Adipocyte (in vitro differentiated cells): ENCODE data around the gene DNM2.

ENCODE experiments used
- DNase-seq: peaks from one replicate; pipeline ENCODE4 v3.0.0-alpha.2; 2015; ENCODE audit warnings: low read depth
- H3K27me3 ChIP-seq: replicated peaks from 2 replicates; pipeline ENCODE4 v1.7.0; 2013; ENCODE audit warnings: mild to moderate bottlenecking, low read length, moderate library complexity; ENCODE audit not compliant: control insufficient read depth, insufficient read depth
- H3K36me3 ChIP-seq: 2 replicates; pipeline ENCODE4 v1.7.0; 2013; ENCODE audit warnings: low read length, mild to moderate bottlenecking, moderate library complexity; ENCODE audit not compliant: control insufficient read depth, insufficient read depth, severe bottlenecking
- H3K4me1 ChIP-seq: 2 replicates; pipeline ENCODE4 v1.7.0; 2013; ENCODE audit warnings: mild to moderate bottlenecking, low read length, moderate library complexity; ENCODE audit not compliant: control insufficient read depth, insufficient read depth
- H3K4me3 ChIP-seq: 2 replicates; pipeline ENCODE4 v1.7.0; 2013; ENCODE audit warnings: mild to moderate bottlenecking, low read length, moderate library complexity
- H3K9ac ChIP-seq: 2 replicates; pipeline ENCODE4 v1.7.0; 2013; ENCODE audit warnings: mild to moderate bottlenecking, low read length, moderate library complexity
- H3K9me3 ChIP-seq: 2 replicates; pipeline ENCODE4 v1.7.0; 2013; ENCODE audit warnings: mild to moderate bottlenecking, low read length, moderate library complexity; ENCODE audit not compliant: control insufficient read depth

DNM2 gene

GRCh38 chr19:10682397-10683063, 35.3 kb upstream of the DNM2 start:
- no peaks in the 10 kb centered on the region for H3K9me3 ChIP-seq
- H3K36me3 ChIP-seq: peaks cover 94% of the 10 kb centered on the region
- no peaks in the 10 kb centered on the region for H3K27me3 ChIP-seq
- peaks cover 6% of the 10 kb centered on the region for H3K4me1 ChIP-seq
- H3K4me3 ChIP-seq: no peak overlapping the region
- H3K9ac ChIP-seq: no peak overlapping the region
- no peak for DNase-seq

- H3K4me1 ChIP-seq: peaks cover 6% of the 10 kb centered on the region
- peaks cover 94% of the 10 kb centered on the region for H3K36me3 ChIP-seq
These were observed 34.8 kb upstream of the DNM2 start for GRCh38 chr19:10683064-10683426.

GRCh38 chr19:10683582-10683981, 34.3 kb upstream of the DNM2 start:
- no peak overlapping the region for H3K9ac ChIP-seq
- no peak overlapping the region for H3K4me3 ChIP-seq
- no peaks in the 10 kb centered on the region for H3K27me3 ChIP-seq
- no peak for DNase-seq
- peaks cover 6% of the 10 kb centered on the region for H3K4me1 ChIP-seq
- H3K9me3 ChIP-seq: no peaks in the 10 kb centered on the region
- H3K36me3 ChIP-seq: peaks cover 94% of the 10 kb centered on the region

More at GRCh38 chr19:10683064-10683426, 34.8 kb upstream of the DNM2 start:
- Histone ChIP-seq H3K9me3 (no peaks in the 10 kb centered on the region), H3K4me3 (no peak overlapping the region), H3K27me3 (no peaks in the 10 kb centered on the region), H3K9ac (no peak overlapping the region)
- DNase-seq: no peak

- Histone ChIP-seq H3K36me3 (peaks cover 94% of the 10 kb centered on the region), H3K4me3 (no peak overlapping the region), H3K27me3 (no peaks in the 10 kb centered on the region), H3K9me3 (no peaks in the 10 kb centered on the region), H3K4me1 (peaks cover 13% of the 10 kb centered on the region), H3K9ac (no peak overlapping the region)
- DNase-seq: no peak
These were observed 32.7 kb upstream of the DNM2 start for GRCh38 chr19:10685210-10685609.

GRCh38 chr19:10686193-10686592, 31.7 kb upstream of the DNM2 start:
- no peaks in the 10 kb centered on the region for H3K27me3 ChIP-seq
- peaks cover 94% of the 10 kb centered on the region for H3K36me3 ChIP-seq
- H3K4me1 ChIP-seq: peaks cover 16% of the 10 kb centered on the region
- H3K4me3 ChIP-seq: no peak overlapping the region
- H3K9me3 ChIP-seq: no peaks in the 10 kb centered on the region
- no peak overlapping the region for H3K9ac ChIP-seq
- no peak for DNase-seq

GRCh38 chr19:10686661-10687517, 31.0 kb upstream of the DNM2 start:
- peaks cover 16% of the 10 kb centered on the region for H3K4me1 ChIP-seq
- H3K4me3 ChIP-seq: no peak overlapping the region
- H3K36me3 ChIP-seq: peaks cover 94% of the 10 kb centered on the region
- H3K27me3 ChIP-seq: no peaks in the 10 kb centered on the region
- H3K9me3 ChIP-seq: no peaks in the 10 kb centered on the region
- no peak for DNase-seq
- H3K9ac ChIP-seq: no peak overlapping the region

GRCh38 chr19:10687518-10688288, 30.2 kb upstream of the DNM2 start:
- peaks cover 16% of the 10 kb centered on the region for H3K4me1 ChIP-seq
- DNase-seq: no peak
- H3K9ac ChIP-seq: no peak overlapping the region
- peaks cover 93% of the 10 kb centered on the region for H3K36me3 ChIP-seq
- no peak overlapping the region for H3K4me3 ChIP-seq
- H3K9me3 ChIP-seq: no peaks in the 10 kb centered on the region
- no peaks in the 10 kb centered on the region for H3K27me3 ChIP-seq

- Histone ChIP-seq H3K27me3 (no peaks in the 10 kb centered on the region), H3K4me1 (peaks cover 16% of the 10 kb centered on the region), H3K9me3 (no peaks in the 10 kb centered on the region), H3K9ac (no peak overlapping the region), H3K36me3 (peaks cover 83% of the 10 kb centered on the region), H3K4me3 (no peak overlapping the region)
- no peak for DNase-seq
These were observed 29.2 kb upstream of the DNM2 start for GRCh38 chr19:10688545-10689280.

- Histone ChIP-seq H3K9me3 (no peaks in the 10 kb centered on the region), H3K4me3 (no peak overlapping the region), H3K4me1 (peaks cover 20% of the 10 kb centered on the region), H3K9ac (no peak overlapping the region), H3K27me3 (no peaks in the 10 kb centered on the region), H3K36me3 (peaks cover 66% of the 10 kb centered on the region)
- DNase-seq: peak; percentile 62
These were observed 27.5 kb upstream of the DNM2 start for GRCh38 chr19:10690341-10690781.

GRCh38 chr19:10691178-10691881, 26.5 kb upstream of the DNM2 start:
- peaks cover 59% of the 10 kb centered on the region for H3K36me3 ChIP-seq
- H3K4me1 ChIP-seq: peaks cover 21% of the 10 kb centered on the region

More at GRCh38 chr19:10691178-10691881, 26.5 kb upstream of the DNM2 start:
- DNase-seq: no peak
- no peak overlapping the region for H3K9ac ChIP-seq
- H3K27me3 ChIP-seq: no peaks in the 10 kb centered on the region
- H3K9me3 ChIP-seq: no peaks in the 10 kb centered on the region
- no peak overlapping the region for H3K4me3 ChIP-seq
